Sigmoid colon (tissue), 7 donors: ENCODE results near the gene PCGF1. TPM values are rescaled to one million over a fixed set of nuclear protein-coding genes. Genes with fewer than 3 reads are reported as not detected.

Experiments used
- DNase-seq: peaks from one replicate; pipeline ENCODE4 v3.0.0-alpha.2; 2019
- H3K27ac ChIP-seq, 4 donors: fragments of 200-600 bp; sonication (generic); one replicate each; pipeline ENCODE4 v1.5.1; 2016 to 2019; ENCODE audit warnings: mild to moderate bottlenecking in 1 of 4
- H3K27me3 ChIP-seq, 3 donors: fragments of 200-600 bp; sonication (generic); one replicate each; pipeline ENCODE4 v1.5.1; 2019; ENCODE audit warnings: mild to moderate bottlenecking in 1 of 3
- H3K36me3 ChIP-seq, 4 donors: fragments of 200-600 bp; sonication (generic); one replicate each; pipeline ENCODE4 v1.5.1; 2016 to 2019
- H3K4me1 ChIP-seq, 4 donors: fragments of 200-600 bp; sonication (generic); one replicate each; pipeline ENCODE4 v1.5.1; 2017 to 2019
- H3K4me3 ChIP-seq, 4 donors: fragments of 200-600 bp; sonication (generic); one replicate each; pipeline ENCODE4 v1.5.1; 2017 to 2019; ENCODE audit warnings: mild to moderate bottlenecking in 2 of 4, moderate library complexity in 1 of 4
- H3K9me3 ChIP-seq, 4 donors: fragments of 200-600 bp in 3 of 4; sonication (generic) in 3 of 4; one replicate each; pipeline versions ENCODE4 v1.5.1 to v1.6.1; 2013 to 2019
- CTCF ChIP-seq, 4 experiments: fragments of 450-650 bp in 3 of 4; fragments of 200-600 bp in 1 of 4; IDR thresholded peaks; one replicate each; pipeline ENCODE4 v1.5.1; 2016 to 2019; ENCODE audit warnings: antibody characterized with exemption in 4 of 4, mild to moderate bottlenecking in 3 of 4, moderate library complexity in 2 of 4
- EP300 ChIP-seq, 4 donors: sonication (generic); formaldehyde crosslinking; IDR thresholded peaks; one replicate each; pipeline ENCODE4 v1.6.1; 2017; ENCODE audit warnings: antibody characterized with exemption in 4 of 4
- POLR2A ChIP-seq, 2 donors: fragments of 450-650 bp; IDR thresholded peaks; one replicate each; pipeline ENCODE4 v1.6.1; 2016; ENCODE audit warnings: antibody characterized with exemption in 2 of 2, mild to moderate bottlenecking in 2 of 2, moderate library complexity in 2 of 2
- POLR2AphosphoS5 ChIP-seq, 4 donors: sonication (generic); formaldehyde crosslinking; IDR thresholded peaks; one replicate each; pipeline ENCODE4 v1.6.1; 2017; ENCODE audit warnings: antibody characterized with exemption in 4 of 4
- WGBS, 2 donors: extraction: QIAGEN DNeasy Blood & Tissue Kit; methylation state at CpG; one replicate each; pipeline ENCODE4 v1.1.7; 2013; 5-methylcytosine and 5-hydroxymethylcytosine counted together
- intact Hi-C: fragments of 100-400 bp; cut with DNase I; formaldehyde crosslinking; loops from one replicate; pipeline ENCODE4 v1.15.1; 2023
- polyA plus RNA-seq, 3 donors: library from polyadenylated mRNA; stranded (reverse); fragments of 200-250 nt; gene quantifications; one replicate each; pipeline ENCODE4 v1.2.3, GENCODE V29; 2013
- total RNA-seq, 4 donors: library from RNA; depleted of rRNA; stranded (reverse); fragments of >200 nt; gene quantifications; one replicate each; pipeline ENCODE4 v1.1.0, GENCODE V29; 2016
- donor health status: healthy with polysubstance abuse.
- donor health status: Bipolar disorder and iron deficiency.
- donor health status: healthy.

PCGF1 gene
- total and polyA plus RNA-seq, 7 donors: 8.9 to 22.8 (median 15.7) TPM

- H3K4me1 ChIP-seq: peaks cover 0 to 27% (median 16%) of the 10 kb centered on the region in 4 donors
- peaks cover 21 to 28% (median 22%) of the 10 kb centered on the region in 4 donors for H3K36me3 ChIP-seq
- peaks cover 0 to 2% (median 0%) of the 10 kb centered on the region in 3 donors for H3K27me3 ChIP-seq
- WGBS, 2 donors: 49 to 74% methylated on average over 11 of the region's 11 CpGs
- no peaks in the 10 kb centered on the region for H3K9me3 ChIP-seq
- TF ChIP-seq CTCF (IDR thresholded peaks at IDR 0.05) (no peak), POLR2AphosphoS5 (IDR thresholded peaks at IDR 0.05) (no peak), EP300 (IDR thresholded peaks at IDR 0.05) (no peak), POLR2A (IDR thresholded peaks at IDR 0.05) (no peak)
- DNase-seq: no peak
- no peak within 1 kb of the TSS for H3K27ac ChIP-seq
- intact Hi-C loops: loop anchor here (5.0 kb wide), 1 partner anchor 61 kb away; no protein-coding TSS in a partner anchor
- no peak within 1 kb of the TSS for H3K4me3 ChIP-seq
Measured at GRCh38 chr2:74525717-74526648, 18.5 kb upstream of the PCGF1 start, which contains the start of gene DQX1. TSS of gene DQX1 (minus strand) at chr2:74526231. CDS start at chr2:74525729, 502 bp downstream.

GRCh38 chr2:74524955-74525716, 17.6 kb upstream of the PCGF1 start:
- H3K4me1 ChIP-seq: peaks cover 0 to 19% (median 11%) of the 10 kb centered on the region in 4 donors
- no peaks in the 10 kb centered on the region for H3K9me3 ChIP-seq
- intact Hi-C loops: loop anchor here (5.0 kb wide), 1 partner anchor 62 kb away; no protein-coding TSS in a partner anchor
- peaks cover 21 to 28% (median 22%) of the 10 kb centered on the region in 4 donors for H3K36me3 ChIP-seq
- 95% methylated on average over 10 of the region's 10 CpGs for WGBS, 2 donors
- no peak overlapping the region for H3K4me3 ChIP-seq
- peaks cover 0 to 10% (median 0%) of the 10 kb centered on the region in 3 donors for H3K27me3 ChIP-seq
- no peak overlapping the region for H3K27ac ChIP-seq
- no peak for DNase-seq
- no peak for TF ChIP-seq POLR2A (IDR thresholded peaks at IDR 0.05)
- no peak for TF ChIP-seq EP300 (IDR thresholded peaks at IDR 0.05)
- no peak for TF ChIP-seq POLR2AphosphoS5 (IDR thresholded peaks at IDR 0.05)
- no peak for TF ChIP-seq CTCF (IDR thresholded peaks at IDR 0.05)

DNA sequence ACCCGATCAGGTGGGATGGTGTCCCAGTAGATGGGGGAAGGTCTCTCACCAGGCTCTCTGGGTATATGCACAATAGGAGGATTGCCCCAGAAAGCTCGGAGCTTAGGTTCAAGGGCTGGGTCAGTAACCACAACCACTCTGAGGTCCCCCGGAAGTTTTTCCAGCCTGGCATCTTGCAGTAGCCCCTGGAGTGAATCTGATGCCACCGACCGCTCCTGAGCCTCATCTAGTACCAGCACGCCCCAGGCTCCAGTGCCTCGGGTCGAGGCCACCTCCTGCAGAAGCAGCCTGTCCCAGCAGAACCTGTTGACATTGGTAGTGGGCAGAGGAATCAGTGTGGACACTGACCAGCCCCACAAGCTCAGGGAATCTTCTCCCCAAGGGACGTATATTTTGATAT, 16.5 kb upstream of the PCGF1 start:
- no peak for DNase-seq
- Histone ChIP-seq H3K27me3 (peaks cover 0 to 21% (median 9%) of the 10 kb centered on the region in 3 donors), H3K36me3 (peaks cover 21 to 28% (median 22%) of the 10 kb centered on the region in 4 donors), H3K27ac (no peak overlapping the region), H3K4me1 (peaks cover 0 to 15% (median 10%) of the 10 kb centered on the region in 4 donors), H3K9me3 (no peaks in the 10 kb centered on the region), H3K4me3 (no peak overlapping the region)
- intact Hi-C loops: no loop called here
- WGBS, 2 donors: 90 to 94% methylated on average over 9 of the region's 9 CpGs
- no peak for TF ChIP-seq CTCF (IDR thresholded peaks at IDR 0.05)
- TF ChIP-seq EP300 (IDR thresholded peaks at IDR 0.05): no peak
- TF ChIP-seq POLR2AphosphoS5 (IDR thresholded peaks at IDR 0.05): no peak
- no peak for TF ChIP-seq POLR2A (IDR thresholded peaks at IDR 0.05)

DNA sequence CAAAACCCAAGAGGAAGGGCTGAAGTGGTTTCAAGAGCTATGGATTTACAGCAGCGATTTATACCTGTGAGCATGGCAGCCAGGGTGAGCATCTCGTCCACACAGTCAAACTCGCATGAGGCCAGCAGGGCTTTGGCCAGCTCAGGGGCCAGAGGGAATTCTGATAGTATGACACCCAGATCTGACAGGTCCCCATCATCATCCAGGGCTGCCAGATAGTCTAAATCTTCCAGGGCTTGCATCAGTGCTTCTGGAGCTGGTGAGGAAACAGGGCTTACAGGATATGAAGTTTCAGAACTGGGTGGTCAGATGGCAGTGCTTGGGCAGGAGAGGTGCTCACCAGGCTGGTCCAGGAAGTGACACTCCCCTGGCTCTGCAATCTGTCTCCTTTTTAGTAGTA, 15.0 kb upstream of the PCGF1 start:
- WGBS, 2 donors: 85 to 91% methylated on average over 3 of the region's 3 CpGs
- intact Hi-C loops: no loop called here
- Histone ChIP-seq H3K36me3 (peaks cover 13 to 21% (median 16%) of the 10 kb centered on the region in 4 donors), H3K9me3 (no peaks in the 10 kb centered on the region), H3K4me3 (no peak overlapping the region), H3K27me3 (peaks cover 2 to 36% (median 22%) of the 10 kb centered on the region in 3 donors), H3K4me1 (peaks cover 0 to under 1% (median 0%) of the 10 kb centered on the region in 4 donors), H3K27ac (no peak overlapping the region)
- DNase-seq: no peak
- TF ChIP-seq EP300 (IDR thresholded peaks at IDR 0.05): no peak
- no peak for TF ChIP-seq POLR2AphosphoS5 (IDR thresholded peaks at IDR 0.05)
- no peak for TF ChIP-seq CTCF (IDR thresholded peaks at IDR 0.05)
- TF ChIP-seq POLR2A (IDR thresholded peaks at IDR 0.05): no peak
